ENCODE data around the gene TGFB3. TPM values are rescaled to one million over a fixed set of nuclear protein-coding genes. Genes with fewer than 3 reads are reported as not detected.
A peak's percentile ranks its signal among the peaks of the same experiment; 100 is the strongest.
"Not testable (repeated sequence)": the region's sequence is repeated elsewhere in the genome, so short reads cannot be mapped to it uniquely, and the experiment has no call there.

Gene TGFB3
- total RNA-seq (2014; rRNA removed; shearing (Covaris generic)), result 2.9 and 4.3 TPM in 2 replicates

DNA sequence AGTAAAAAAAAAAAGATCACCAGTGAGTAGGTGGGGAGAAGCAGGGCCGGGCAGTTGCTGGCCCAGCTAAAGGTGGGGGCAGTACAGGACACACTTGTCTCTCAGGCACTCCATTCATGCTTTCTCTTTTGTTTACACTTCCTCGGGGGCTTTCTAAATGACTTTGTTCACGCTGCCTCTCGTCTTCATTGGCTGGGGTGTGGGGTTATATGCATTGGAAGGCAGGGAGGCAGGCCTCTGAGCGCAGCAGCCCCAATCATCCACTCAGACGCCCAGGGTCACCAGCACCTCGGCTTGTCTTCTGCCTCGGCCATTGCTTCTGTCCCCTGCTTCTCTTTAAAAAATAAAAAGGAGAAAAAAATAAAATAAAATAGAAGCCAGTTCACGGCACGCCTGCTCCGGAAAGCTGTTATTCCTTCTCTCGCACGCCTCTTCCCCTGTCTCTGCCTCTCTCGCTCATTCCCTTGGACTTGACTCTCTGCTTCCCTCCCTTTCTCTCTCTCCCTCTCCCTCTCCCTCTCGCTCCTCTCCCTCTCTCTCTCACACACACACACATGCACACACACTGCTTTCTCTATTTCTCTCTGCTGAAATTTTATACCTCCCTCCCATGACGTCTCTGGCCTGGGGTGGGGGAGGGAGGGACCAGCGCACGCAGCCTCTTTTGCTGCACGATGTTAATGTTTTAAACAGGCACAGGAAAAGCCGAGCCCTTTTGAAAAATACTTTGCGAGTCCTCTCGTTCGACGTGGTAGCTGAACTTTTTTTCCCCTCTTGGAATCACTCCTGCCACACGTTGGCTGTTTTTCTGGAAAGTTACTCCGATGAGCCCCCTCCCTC is at the start of gene TGFB3:
Gene TGFB3, minus strand, starts transcription at position 570 of the 840 bp plus-strand sequence. CDS start 1,102 bp downstream, outside the sequence.
- peak; percentile 83 for DNase-seq (ENCODE audit: low read depth)

DNA sequence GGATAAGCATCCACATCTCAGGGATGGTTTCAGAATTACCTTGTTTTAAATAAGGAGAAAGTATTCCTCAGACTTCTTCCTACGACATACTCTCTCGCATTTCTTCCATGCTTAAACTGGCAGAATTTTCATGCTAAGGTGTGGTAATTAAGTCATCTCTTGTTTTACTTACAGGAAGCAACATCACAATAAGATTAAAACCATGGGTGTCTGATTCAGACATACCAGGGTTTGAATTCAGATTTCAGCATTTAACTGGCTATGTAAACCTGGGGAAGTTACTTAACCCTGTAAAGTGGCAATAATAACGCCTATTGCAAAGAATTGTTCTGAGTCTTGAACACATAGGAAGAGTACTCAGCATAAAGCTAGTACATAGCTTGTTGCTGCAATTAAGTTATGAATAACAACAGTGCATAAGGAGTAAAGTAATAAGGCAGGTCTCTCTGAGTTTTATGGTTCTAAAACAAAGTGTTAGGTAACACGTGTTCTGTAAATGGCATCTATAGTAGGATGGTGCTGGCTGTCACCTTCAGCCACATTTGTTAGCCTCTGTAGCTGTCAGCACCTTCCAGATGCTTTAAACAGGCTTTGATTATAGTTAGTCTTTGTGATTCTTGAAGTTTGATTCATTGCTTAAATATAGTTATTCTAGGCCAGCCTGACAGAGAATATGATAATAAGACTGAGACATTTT is 42.6 kb upstream of the TGFB3 start:
- DNase-seq (ENCODE audit: low read depth), result no peak

DNA sequence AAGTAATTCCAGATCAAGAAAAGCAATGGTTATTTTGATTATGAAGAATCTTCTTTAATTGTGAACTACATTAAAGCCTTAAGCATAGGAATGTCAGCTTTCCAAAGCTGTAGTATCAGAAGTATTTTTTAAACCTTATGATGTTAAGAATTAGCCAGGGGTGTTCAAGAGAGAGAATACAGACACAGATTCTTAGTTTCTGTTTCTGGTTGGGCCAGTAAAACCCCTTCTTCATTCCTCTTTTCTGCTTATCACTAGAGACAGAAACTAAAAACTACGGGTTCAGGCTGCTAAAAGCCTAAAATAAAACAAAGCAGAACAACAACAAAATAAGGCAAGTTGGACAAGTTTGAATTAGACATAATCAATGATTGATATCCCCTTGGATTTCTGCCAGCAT is 42.0 kb upstream of the TGFB3 start:
- DNase-seq (ENCODE audit: low read depth), result no peak

DNA sequence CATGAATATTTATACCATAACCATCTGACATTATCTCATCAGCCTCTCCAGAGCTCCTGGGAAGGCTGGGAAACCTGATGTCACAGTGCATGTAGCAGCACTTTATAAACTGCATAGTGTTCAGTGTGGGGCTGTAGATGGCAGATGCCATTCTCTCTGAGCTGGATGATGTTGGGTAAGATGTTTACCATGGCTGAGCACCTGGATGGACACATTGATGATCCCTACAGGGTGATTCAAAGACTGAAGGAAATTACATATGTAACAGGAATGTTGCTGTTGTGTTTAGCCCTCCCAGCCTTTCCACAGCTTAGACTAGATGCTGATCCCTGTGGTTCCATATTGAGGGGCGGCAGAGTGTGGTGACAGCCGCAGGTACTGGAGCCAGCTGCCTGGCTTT is 41.2 kb upstream of the TGFB3 start:
- no peak for DNase-seq (ENCODE audit: low read depth)

GRCh38 chr14:76019676-76020075 is 37.9 kb upstream of the TGFB3 start:
- no peak for DNase-seq (ENCODE audit: low read depth)

DNA sequence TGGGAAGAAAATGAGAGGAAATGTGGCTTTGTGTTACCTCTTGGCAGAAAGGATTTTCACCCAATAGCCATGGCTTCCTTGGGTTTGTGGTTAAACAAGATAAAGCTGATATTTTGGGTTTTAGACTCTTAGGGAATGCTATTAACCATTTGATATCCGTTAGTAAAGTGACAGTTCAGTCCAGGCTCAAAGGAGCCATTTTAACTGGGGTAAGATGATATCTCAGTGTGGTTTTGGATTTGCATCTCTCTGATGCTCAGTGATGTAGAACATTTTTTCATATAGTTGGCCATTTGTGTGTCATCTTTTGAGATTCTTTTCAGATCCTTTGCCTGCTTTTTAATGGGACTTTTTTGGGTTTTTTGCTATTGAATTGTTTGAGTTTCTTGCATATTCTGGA is 33.9 kb upstream of the TGFB3 start:
- peak; percentile 11 for DNase-seq (ENCODE audit: low read depth)

DNA sequence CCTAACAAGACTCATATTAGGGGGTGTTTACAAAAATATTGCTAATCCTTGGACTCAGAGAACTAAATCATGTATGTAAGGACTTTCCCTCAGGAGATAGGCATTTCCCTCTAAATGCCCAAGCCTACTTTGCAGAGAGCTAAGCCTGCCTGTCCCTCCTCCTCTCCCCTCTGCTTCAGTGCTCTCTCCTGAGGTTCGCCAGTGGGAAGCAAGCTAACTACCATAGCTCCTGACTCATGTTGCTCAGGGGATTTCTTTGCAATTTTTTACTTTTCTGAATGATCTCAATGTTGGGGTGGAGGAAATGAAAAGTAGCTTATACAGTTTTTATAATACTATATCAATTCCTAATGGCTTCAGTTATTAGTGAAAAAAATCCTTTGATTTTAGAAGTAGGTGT is 33.4 kb upstream of the TGFB3 start:
- DNase-seq (ENCODE audit: low read depth), result peak; percentile 29

DNA sequence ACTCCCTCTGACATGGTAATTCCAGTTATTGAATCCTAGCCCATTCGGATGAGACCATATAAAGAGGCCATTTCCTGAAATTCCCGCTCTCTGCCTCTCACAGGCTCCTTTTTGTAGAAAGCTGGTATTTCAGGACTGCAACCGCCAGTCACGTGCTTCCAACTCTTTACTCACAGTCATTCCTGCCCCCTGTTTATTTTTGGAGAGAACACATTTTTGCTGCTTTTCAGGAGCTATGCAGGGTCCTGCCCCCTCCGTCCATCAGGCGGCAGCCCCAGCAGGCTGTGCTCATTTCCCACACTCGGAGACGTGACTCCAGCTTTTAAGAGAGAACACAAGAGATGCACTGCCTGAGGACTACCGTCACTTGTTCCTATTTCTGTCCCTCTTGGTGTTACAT is 30.6 kb upstream of the TGFB3 start:
- DNase-seq (ENCODE audit: low read depth), result no peak

GRCh38 chr14:76011930-76012329 is 30.1 kb upstream of the TGFB3 start:
- no peak for DNase-seq (ENCODE audit: low read depth)

GRCh38 chr14:76009627-76010026 is 27.8 kb upstream of the TGFB3 start:
- not testable (repeated sequence) for DNase-seq (ENCODE audit: low read depth)

DNA sequence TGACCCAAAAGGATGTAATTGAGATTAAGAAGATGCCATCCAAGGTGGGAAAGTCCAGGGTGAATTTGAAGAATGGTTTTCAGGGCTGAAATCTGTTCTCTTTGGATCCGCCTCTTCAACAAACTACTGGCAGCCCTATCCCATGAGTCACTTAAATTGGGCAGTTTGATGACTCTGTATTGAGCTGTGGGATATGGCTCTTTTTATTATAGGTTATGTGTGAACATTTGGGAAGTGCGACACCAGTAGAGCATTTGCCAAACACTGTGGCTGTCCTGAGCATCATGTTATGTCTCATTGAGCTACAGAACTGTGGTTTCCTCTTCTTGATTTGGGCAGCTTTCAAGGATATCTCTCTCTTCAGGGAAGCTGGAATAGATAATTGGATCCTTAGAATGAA is 26.1 kb upstream of the TGFB3 start:
- no peak for DNase-seq (ENCODE audit: low read depth)

DNA sequence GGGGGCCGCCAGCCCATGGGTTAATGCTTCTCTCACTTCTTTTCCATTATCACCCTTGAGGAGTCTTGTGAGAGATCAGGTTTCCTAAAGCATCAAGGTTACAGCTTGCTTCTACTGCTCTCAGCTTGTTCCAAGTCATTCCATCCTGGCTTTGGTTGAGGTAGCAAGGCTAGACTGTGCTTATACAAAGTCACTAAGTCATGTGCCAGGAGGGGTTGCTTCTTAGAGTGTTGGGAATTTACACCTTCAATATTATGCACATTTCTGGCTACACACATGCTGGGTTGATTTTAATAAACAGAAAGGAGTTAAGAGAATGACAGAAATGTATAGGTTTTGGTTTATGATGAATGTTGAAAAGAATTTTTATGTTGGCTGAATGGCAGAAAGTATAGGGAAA is 25.6 kb upstream of the TGFB3 start:
- no peak for DNase-seq (ENCODE audit: low read depth)

- DNase-seq (ENCODE audit: low read depth), result no peak
These were observed 24.5 kb upstream of the TGFB3 start for GRCh38 chr14:76006253-76006652.

- no peak for DNase-seq (ENCODE audit: low read depth)
These were observed 20.6 kb upstream of the TGFB3 start for GRCh38 chr14:76002383-76002782.

DNA sequence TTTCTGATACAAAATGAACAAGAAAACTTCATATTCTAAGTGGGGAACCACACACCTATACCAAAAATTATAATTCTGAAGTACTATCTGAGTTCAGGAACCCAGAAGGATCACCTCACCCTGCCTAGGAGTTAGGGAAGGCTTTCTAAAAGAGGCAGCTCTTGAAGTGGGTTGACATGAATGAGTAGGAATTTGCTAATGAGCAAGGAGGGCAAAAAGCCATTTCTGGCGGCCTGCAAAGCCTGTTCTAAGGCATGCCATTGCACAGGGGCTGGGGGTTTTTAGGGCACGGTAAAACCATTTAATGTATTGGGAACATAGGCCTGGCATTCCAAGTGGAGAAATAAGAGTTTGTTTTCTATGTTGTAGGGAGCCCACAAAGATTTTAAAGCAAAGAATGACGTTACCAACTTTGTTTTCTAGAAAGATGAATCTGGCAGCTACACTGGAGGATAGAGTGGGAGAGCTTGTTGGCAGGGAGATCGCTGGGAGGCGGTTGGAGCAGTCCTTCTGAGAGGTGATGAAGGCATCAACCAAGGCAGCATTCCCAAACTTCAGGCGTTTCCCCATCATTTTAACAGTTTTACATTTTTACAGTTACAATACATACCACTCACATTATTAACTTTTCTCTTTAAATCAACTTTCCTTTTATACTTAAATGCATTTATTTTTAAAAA is 17.9 kb upstream of the TGFB3 start:
- DNase-seq (ENCODE audit: low read depth), result no peak

GRCh38 chr14:75996488-75996887 is 14.7 kb upstream of the TGFB3 start:
- no peak for DNase-seq (ENCODE audit: low read depth)

DNA sequence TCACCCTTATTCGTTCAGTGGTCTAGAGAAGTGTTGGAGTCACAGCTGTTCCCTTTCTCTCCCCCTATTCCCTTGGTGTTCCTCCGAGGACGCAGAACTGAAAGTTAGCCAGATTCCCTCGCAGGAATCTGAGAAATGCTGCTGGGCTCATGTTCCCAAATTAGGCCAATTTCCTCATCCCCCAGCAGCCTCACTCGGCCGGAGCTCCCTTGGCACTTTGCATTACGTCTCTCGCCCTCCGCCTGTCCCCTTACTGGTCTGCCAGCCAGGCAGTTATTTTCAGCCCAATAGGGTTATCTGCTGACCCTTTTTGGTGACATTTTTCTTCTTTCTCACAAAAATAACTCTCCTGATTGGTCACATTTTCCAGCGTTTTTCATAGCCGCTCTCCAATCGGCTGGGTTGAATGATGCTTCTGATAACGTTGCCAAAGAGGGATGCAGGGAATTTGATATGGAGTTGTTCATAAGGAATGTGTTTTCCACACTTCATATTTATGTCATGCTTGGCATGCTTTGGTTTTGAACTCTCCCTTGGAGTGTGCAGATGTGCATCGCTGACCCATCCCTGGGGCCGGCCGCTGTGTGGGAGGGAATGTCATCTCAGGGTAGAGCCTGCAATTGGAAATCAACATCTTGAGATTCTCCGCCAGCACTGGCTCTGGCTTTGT is 13.7 kb upstream of the TGFB3 start:
- DNase-seq (ENCODE audit: low read depth), result no peak

GRCh38 chr14:75993567-75994041 is 11.8 kb upstream of the TGFB3 start:
- DNase-seq (ENCODE audit: low read depth), result no peak

- DNase-seq (ENCODE audit: low read depth), result no peak
These were observed 10.0 kb upstream of the TGFB3 start for GRCh38 chr14:75991753-75992152.

DNA sequence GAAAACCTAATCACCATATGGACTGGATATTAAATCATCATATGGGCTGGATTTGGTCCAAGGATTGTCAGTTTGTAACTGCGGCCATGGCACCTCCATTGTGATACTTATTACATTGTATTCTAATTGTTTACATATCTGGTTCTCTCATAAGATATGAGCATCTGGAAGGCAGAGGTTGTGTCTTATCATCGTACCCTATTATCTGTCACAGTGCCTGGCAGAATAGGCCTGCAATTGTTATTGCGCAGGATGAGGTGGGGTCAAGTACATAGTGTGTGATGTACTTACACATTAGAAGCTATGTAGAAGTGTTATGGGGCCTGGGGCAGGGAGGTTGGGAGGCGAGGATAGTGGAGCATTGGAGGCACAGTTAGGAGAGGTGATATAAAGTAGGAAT is 8.5 kb upstream of the TGFB3 start:
- no peak for DNase-seq (ENCODE audit: low read depth)

DNA sequence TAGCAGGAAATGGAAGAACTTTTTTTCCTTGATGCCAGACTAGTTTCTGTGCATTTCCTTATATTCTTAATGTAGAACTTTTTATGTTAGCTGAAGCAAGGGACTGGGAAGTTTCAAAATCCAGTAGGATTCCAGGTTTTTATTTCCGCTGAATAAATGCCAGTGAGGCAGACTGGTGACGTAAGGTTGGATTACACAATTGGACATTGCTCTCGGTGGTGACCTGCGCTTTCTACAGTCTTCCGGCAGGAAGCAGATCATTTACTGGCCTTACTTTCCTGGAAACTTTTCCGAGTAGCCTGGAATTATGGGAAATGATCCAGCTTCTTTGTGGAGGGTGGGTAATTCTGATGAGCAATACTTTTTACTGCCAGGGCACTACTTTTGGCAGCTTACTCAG is 7.3 kb upstream of the TGFB3 start:
- peak; percentile 44 for DNase-seq (ENCODE audit: low read depth)

Data from Daoy (cell line).